Inflammatory macrophage (primary cell): Measurements from ENCODE around the gene HYI.
A peak's percentile ranks its signal among the peaks of the same experiment; 100 is the strongest.
"Not testable (repeated sequence)": the region's sequence is repeated elsewhere in the genome, so short reads cannot be mapped to it uniquely, and the experiment has no call there.

Experiments used
- DNase-seq, 2 donors: peaks; one replicate each; pipeline ENCODE4 v3.0.0-alpha.2; 2020 to 2022
- total RNA-seq, 18 experiments: gene quantifications; one replicate each; lab custom pipeline; 2026; ENCODE audit warnings: mixed read lengths in 6 of 18, inconsistent platforms in 2 of 18; lab: John Stamatoyannopoulos, UW

Gene HYI, protein sequence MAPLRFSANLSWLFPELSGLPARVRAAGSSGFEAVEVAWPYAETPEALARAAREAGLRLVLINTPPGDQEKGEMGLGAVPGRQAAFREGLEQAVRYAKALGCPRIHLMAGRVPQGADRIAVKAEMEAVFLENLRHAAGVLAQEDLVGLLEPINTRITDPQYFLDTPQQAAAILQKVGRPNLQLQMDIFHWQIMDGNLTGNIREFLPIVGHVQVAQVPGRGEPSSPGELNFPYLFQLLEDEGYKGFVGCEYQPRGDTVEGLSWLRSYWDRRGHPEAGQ
- 2.5 to 11.9 (median 6.7) reads per million in 18 experiments for total RNA-seq

- DNase-seq, result peak; percentile 89 to 90
Measured at GRCh38 chr1:43453442-43454269, at the start of gene HYI. Gene HYI (minus strand): TSS chr1:43453931. CDS start chr1:43453793, 138 bp downstream.

DNA sequence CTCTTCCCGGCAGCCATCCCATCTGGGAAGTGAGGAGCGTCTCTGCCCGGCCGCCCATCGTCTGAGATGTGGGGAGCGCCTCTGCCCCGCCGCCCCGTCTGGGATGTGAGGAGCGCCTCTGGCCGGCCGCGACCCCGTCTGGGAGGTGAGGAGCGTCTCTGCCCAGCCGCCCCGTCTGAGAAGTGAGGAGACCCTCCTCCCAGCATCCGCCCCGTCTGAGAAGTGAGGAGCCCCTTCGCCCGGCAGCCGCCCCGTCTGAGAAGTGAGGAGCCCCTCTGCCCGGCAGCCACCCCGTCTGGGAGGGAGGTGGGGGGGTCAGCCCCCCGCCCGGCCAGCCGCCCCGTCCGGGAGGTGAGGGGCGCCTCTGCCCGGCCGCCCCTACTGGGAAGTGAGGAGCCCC lies 48.1 kb upstream of the HYI start:
- not testable (repeated sequence) for DNase-seq

DNA sequence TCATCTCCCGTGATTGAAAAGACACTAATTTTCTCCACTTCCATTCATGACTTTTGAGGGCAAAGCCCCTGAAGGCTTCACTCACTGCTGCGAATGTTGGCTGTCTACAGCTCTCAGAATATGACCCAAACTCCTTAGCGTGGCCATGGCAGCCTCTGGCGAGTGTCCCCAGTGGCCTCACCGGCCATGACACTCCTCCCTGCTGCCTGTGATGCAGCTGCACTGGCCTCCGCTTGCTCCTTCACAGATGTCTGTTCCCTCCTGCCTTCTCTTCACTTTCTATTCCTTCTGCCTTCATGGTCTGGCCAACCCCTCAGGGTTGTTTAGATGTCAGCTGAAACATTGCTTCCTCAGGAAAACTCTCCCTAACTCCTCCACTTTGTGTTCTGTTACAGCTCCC lies 46.2 kb upstream of the HYI start:
- DNase-seq, result no peak

DNA sequence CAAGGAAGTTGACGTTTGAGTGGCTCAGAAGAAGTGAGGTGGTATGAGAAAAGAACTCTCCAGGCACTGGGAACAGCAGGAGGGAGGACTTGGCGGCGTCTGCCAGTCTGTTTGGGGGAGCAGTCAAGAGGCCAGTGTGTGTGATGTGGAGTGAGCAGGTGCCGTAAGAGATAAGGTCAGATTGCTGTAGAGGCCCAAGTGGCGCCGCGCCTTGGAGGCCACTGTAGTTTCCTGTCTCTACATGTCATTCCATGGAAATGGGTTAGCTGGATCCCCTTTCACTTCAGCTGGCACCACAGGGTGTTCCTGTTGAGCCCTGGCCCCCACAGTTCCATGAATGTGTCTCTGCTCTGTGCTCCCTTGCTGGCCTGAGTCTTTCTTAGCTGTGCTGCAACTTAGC lies 41.5 kb upstream of the HYI start:
- DNase-seq, result no peak

- DNase-seq, result no peak
Measured at GRCh38 chr1:43493661-43494450, 40.1 kb upstream of the HYI start.

- no peak for DNase-seq
Measured at GRCh38 chr1:43492826-43493225, 39.1 kb upstream of the HYI start.

DNA sequence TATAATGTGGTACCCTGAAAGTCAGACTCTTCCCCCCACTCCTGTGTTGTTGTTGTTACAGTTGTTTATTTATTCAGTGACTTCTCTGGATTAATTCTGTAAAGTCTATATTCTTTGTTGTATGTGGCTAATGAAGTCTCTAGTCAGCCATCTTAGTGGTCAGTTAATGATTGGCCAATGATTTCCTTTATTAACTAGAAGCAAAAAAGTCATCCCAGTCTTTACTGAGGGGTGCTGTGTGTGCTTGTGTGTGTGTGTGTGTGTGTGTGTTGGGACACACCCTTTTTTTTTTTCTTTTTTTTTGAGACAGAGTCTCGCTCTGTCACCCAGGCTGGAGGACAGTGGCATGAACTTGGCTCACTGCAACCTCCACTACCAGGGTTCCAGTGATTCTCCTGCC lies 37.3 kb upstream of the HYI start:
- no peak for DNase-seq

GRCh38 chr1:43488165-43488564 lies 34.4 kb upstream of the HYI start:
- no peak for DNase-seq

GRCh38 chr1:43484367-43484766 lies 30.6 kb upstream of the HYI start:
- no peak for DNase-seq

DNA sequence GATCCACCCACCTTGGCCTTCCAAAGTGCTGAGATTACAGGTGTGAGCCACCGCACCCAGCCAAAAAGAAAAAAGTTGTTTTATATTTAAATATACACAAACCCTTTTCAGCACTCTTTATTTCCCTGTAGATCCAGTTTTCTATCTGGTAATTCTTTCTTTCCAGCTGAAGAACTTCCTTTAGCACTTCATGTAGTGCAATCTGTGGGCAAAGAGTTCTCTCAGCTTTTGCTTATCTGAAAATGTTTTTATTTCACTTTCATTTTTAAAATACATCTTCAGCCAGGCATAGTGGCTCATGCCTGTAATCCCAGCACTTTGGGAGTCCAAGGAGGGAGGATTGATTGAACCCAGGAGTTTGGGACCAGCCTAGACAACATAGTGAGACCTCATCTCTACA lies 28.5 kb upstream of the HYI start:
- DNase-seq, result no peak

DNA sequence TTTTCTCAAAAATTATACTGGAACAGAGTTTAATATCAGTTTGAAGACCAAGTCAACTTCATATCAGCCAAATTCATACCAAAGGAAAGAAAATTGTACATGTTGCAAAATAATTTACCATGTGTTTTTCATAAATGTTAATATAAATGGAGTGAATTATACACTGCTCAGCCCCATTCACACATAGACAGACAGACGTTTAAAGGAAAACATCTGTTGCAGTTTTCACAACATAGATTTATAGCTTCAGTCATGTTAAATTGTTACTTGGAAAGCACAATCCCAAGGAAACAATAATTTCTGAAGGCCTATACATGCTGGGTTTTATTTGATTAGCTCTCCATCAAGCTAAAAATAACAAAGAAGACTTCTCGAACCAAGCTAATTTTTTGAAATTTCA lies 27.8 kb upstream of the HYI start:
- no peak for DNase-seq

DNA sequence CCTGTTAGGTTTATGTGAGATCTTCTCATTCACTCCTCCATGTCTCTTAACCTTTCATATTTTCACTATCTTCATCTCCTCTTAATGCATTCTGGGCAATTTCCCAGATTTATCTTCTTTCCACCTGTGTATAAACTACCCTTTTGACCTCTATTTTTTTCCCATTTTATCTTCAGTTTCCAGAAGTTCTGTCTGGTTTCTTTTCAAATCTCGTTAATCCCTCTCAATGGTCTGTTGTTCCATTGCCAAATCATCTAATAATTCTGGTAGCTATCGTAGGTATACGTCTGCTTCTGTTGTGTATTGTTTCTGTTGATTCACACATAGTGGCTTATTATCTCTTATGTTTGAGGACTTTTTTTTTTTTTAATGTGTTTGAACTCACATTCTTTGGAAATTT lies 25.7 kb upstream of the HYI start:
- DNase-seq, result no peak

- no peak for DNase-seq
Measured at GRCh38 chr1:43477716-43478115, 24.0 kb upstream of the HYI start.

- peak in 1 of 2 donors; percentile 31 for DNase-seq
Measured at GRCh38 chr1:43475611-43476401, 22.1 kb upstream of the HYI start.

DNA sequence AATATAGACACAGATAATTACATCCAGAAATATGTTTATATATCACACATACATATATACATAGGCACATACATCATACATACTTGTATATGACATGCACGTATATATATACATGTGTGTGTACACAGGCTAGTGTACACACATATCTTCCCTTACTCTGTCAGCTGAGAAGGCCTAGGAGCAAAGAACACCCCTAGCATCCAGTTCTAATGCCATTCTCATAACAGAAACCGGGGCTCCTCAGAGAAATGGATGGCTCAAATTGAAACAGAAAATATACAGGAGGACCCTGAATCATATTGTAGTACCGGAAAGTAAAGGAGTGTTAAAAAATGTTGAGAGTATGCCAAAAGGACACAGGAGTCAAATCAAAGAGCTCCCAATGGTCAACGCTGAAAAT lies 19.7 kb upstream of the HYI start:
- no peak for DNase-seq

DNA sequence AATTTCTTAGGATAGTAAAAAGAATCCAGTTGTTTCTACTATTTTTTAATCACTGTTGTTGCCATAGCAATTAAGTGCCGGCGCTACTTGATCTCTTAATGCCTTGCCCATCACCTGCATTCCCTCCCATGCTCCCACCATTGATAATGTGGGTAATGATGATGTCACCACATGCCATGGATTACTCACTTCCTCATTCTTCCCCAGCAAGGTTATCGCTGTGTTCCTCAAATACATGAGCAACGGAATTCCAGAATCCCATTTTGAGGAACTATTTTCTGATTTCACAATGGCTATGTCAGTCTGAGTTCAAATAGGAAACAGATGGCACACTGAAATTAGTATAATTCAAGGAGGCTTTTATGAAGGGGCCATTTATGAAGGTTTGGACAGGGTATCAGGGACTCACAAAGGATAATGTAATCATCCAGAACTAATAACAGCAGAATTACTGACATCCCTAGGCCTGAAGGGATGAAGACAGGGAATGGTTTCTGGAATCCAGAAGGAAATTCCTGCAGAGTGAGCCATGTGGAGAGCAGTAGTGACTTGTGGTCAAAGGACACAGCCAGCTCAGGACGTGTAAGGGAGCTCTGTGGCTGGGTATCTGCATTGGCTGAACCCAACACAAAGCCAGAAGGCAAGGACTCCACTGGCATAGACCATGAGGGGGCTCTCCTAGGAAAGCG lies 18.9 kb upstream of the HYI start:
- peak in 1 of 2 donors; percentile 22 for DNase-seq

DNA sequence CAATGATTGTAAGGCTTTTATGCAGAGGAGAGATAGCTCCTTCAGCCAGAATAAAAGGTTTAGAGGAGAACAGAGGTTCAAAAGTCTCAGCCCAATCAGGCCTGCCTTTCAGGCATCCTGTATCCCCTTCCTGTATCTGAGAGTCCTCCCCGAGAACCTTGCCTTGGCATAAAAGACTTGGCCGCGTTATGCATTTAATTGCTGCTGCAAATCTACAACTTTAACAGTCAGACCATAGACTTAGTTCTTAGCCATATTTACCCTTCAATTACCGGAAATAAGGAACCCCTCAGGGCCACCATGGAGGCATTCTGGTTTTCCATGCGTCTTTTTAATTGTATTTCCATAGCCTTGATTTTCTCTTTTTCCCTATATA lies 18.3 kb upstream of the HYI start:
- DNase-seq, result no peak

DNA sequence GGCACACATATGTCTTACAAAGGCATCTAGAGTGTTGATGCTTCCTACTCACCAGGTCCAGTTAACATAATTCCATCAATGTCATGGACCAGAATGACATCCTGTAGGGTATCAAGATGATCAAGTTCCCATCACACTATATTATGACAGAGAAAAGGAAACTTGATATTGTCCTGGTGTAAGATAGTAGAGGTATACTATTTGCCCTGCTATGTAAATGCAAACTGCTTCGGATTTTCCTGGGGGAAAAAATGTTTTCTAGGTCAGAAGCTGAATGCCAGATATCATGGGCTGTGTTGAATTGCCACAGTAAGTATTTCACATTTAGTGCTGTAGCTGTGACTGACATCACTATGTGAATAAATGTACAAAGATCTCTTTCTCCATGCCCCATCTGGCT lies 16.2 kb upstream of the HYI start:
- no peak for DNase-seq

- peak in 1 of 2 donors; percentile 43 for DNase-seq
Measured at GRCh38 chr1:43468414-43468813, 14.7 kb upstream of the HYI start.

DNA sequence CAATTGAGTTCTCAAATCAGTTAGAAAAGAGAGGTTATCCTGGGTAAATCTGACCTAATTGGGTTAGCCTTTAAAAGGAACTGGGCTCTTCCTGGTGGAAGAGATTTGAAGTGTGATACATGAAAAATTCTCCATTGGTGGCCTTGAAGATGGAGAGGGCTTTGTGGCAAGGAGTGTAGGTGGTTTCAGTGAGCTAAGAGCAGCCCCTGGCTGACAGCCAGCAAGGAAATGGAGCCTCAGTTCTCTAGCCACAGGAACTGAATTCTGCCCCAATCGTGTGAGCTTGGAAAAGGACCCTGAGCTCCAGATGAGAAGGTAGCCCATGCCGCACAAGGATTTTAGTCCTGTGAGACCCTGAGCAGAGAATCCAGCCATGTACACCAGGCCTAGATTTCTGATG lies 12.7 kb upstream of the HYI start:
- DNase-seq, result peak; percentile 8 to 67

- no peak for DNase-seq
Measured at GRCh38 chr1:43465505-43466067, 11.9 kb upstream of the HYI start.
